Right hindlimb (tissue), 1 donor: ENCODE results near the gene RECQL.

Experiments
- DNase-seq: peaks from one replicate; pipeline ENCODE4 v3.0.0-alpha.2; 2018

Gene RECQL

GRCh38 chr12:21501258-21502163 lies at the start of gene RECQL, which contains the start of gene GOLT1B:
TSS of gene RECQL (minus strand) at chr12:21501635. CDS start at chr12:21499570, 2,065 bp downstream.
TSS of gene GOLT1B (plus strand) at chr12:21501789. CDS start at chr12:21501924, 135 bp downstream.
- DNase-seq = peak; percentile 97

GRCh38 chr12:21547437-21547836 lies 46.0 kb upstream of the RECQL start:
- no peak for DNase-seq

GRCh38 chr12:21546716-21547115 lies 45.3 kb upstream of the RECQL start:
- no peak for DNase-seq

- no peak for DNase-seq
Observed at GRCh38 chr12:21545557-21545956, 44.1 kb upstream of the RECQL start.

GRCh38 chr12:21543151-21543550 lies 41.7 kb upstream of the RECQL start:
- DNase-seq = no peak

- DNase-seq = no peak
Observed at GRCh38 chr12:21542403-21542802, 41.0 kb upstream of the RECQL start.

- no peak for DNase-seq
Observed at GRCh38 chr12:21541773-21542172, 40.3 kb upstream of the RECQL start.

- DNase-seq = no peak
Observed at GRCh38 chr12:21539797-21540196, 38.4 kb upstream of the RECQL start.

GRCh38 chr12:21538061-21538653 lies 36.7 kb upstream of the RECQL start:
- DNase-seq = no peak

- DNase-seq = no peak
Observed at GRCh38 chr12:21529456-21529855, 28.0 kb upstream of the RECQL start.

GRCh38 chr12:21528953-21529352 lies 27.5 kb upstream of the RECQL start:
- DNase-seq = no peak

GRCh38 chr12:21527451-21528180 lies 26.2 kb upstream of the RECQL start:
- peak; percentile 66 for DNase-seq

- no peak for DNase-seq
Observed at GRCh38 chr12:21526721-21527345, 25.4 kb upstream of the RECQL start.

GRCh38 chr12:21526053-21526452 lies 24.6 kb upstream of the RECQL start, which contains the start of gene SPX:
TSS of gene SPX (plus strand) at chr12:21526296. CDS start at chr12:21526473, 177 bp downstream.
- no peak for DNase-seq

GRCh38 chr12:21523148-21523547 lies 21.7 kb upstream of the RECQL start:
- no peak for DNase-seq

- no peak for DNase-seq
Observed at GRCh38 chr12:21521541-21521940, 20.1 kb upstream of the RECQL start.

- no peak for DNase-seq
Observed at GRCh38 chr12:21518451-21518850, 17.0 kb upstream of the RECQL start.

- no peak for DNase-seq
Observed at GRCh38 chr12:21516281-21516680, 14.8 kb upstream of the RECQL start.

GRCh38 chr12:21509768-21510167 lies 8.3 kb upstream of the RECQL start:
- DNase-seq = no peak

GRCh38 chr12:21507849-21508248 lies 6.4 kb upstream of the RECQL start:
- no peak for DNase-seq

- no peak for DNase-seq
Observed at GRCh38 chr12:21505888-21506287, 4.5 kb upstream of the RECQL start.

- DNase-seq = no peak
Observed at GRCh38 chr12:21502872-21503271, 1.4 kb upstream of the RECQL start.

GRCh38 chr12:21502164-21502496 lies 695 bp upstream of the RECQL start:
- DNase-seq = no peak
